ENCODE results near the gene ACO2.

GRCh38 chr22:41511521-41511968 lies 42.6 kb downstream of the ACO2 start:
- TF ChIP-seq POLR2AphosphoS5 (IDR thresholded peaks at IDR 0.05; ENCODE audit: low read depth, low read length) (no peak), TAF1 (IDR thresholded peaks at IDR 0.05; ENCODE audit: borderline replicate concordance, insufficient read depth, low read length) (no peak), REST (IDR thresholded peaks at IDR 0.05; ENCODE audit: insufficient read depth in 1 of 2, low read depth in 2 of 2, low read length in 2 of 2) (no peak), SIN3A (IDR thresholded peaks at IDR 0.05; ENCODE audit: borderline replicate concordance, insufficient read depth, low read length) (no peak), FOXP2 (optimal IDR thresholded peaks at IDR 0.05; ENCODE audit: borderline replicate concordance, extremely low read depth, extremely low read length, insufficient read depth) (no peak)
